Ramos (cell line): ENCODE results near the gene ATP1A4.

Experiments used
- in situ Hi-C: fragments of 300-500 bp; cut with MboI; formaldehyde crosslinking; loops from one replicate; pipeline ENCODE4 v1.14.3; 2022; ENCODE audit warnings: low sequenced_read_pairs; ENCODE audit not compliant: unreplicated experiment

ATP1A4 gene

DNA sequence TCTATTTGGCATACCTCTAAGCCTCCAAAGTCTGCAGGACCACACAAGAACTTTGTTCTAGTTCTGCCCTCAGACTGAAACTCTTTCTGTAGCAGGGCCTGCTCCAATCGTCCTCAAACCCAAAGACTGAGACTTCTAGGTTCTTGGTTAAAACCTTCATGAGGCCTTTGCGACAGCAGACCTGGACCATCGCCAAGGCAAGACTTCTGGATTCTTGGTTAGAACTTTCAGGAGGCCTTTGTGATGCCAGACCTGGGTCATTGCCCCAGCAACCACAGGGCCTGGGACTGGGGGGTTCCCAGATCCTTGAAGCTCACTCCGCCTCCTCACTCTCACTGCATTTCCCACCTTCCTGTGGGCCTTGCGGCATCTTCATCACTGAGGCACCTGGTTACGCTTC, at the start of gene ATP1A4:
Gene ATP1A4 (plus strand): TSS at position 301 of the 400 bp plus-strand sequence. CDS start 438 bp downstream, outside the sequence.
- in situ Hi-C loops = no loop called here

DNA sequence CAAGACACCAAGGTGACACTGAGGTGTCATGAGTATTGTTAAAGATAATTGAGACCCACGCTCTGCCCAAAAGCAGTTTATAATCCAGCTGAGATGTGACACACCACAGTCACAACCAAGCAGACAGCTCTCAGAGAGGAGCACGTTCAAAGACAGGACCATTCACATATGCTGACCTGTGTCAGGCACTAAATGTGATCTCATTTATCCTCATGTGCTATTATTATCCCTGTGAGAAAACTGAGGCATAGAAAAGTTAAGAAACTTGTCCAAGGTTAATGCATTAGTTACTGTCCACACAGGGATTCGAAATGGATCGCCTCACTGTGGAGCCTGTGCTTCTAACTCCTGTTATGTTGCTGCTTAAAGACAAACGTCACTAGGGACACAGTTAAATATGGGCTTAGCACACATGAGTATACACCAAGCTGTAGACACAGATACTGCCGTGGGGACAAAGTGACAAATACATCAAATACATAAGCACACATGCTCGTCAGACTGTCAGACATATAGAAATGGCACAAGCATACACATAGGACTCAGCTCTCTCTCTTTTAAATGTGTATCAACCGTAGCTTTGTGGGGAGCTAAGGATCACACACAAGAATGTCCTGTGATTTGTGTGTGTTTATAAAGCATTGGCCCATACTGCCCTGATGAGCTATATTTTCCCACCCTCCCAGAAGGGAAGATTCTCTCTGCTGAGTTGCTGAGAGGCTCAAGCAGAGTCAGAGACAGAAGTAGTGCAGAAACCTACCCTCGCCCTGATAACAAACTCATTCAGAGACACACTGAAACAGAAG, 49.5 kb upstream of the ATP1A4 start:
- in situ Hi-C loops = loop anchor here (10.0 to 25.0 kb wide), 2 partner anchors 273 to 510 kb away; no protein-coding TSS in a partner anchor

DNA sequence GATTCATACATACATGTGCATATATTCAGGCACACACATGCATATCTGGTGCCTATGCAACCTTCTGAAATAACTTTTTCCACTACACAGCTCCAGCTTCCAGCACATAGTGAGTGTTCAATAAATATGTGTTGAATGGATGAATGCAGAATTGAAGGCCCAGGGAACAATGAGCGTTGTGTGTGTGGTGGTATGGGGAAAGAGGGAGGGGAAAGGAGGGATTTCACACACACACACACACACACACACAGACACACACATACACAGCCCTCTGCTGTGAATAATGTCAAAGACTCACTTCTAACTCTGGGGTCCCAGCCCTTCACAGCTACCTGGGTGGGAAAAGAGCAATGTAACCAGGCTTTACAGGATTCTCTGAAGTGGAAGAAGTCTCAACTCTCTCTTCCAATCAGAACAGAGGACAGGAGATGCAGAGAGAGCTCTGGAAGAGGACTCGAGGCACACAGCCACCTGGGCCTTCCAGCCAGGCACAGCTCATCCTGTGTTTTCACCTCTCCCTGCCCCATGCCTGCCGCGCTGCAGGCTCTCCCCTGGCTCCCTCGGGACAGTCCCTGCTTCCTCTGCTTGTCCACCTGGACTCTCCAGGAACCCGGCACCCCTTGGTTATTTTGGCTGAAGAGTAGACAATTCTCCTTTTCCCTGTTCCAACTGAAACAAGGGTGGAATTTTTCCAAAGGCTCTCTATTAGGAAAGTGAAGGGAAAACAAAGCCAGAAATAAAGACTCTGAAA, 47.6 kb upstream of the ATP1A4 start:
- in situ Hi-C loops = loop anchor here (10.0 to 25.0 kb wide), 2 partner anchors 271 to 508 kb away; no protein-coding TSS in a partner anchor

DNA sequence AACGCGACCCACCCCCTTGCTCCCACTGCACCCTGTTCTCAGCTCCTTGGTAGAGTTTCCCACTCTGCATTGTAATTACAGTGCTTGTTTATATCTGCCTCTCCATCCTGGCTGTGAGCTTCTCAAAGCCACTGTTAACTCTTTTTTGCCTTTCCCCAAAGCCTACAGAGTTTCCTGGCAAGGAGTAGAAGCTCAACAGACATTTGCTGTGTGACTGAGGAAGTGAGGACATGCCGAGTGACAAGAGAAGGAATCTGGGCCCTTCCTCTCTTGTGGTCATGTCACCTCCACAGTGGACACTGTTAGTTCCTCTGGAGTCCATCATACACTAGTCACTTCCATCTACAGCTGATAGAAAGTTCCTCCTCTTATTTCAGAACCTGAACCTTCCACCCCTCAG, 46.9 kb upstream of the ATP1A4 start:
- in situ Hi-C loops = loop anchor here (10.0 to 25.0 kb wide), 2 partner anchors 270 to 508 kb away; no protein-coding TSS in a partner anchor

GRCh38 chr1:160105155-160105554, 46.2 kb upstream of the ATP1A4 start:
- in situ Hi-C loops = loop anchor here (5.0 to 25.0 kb wide), 3 partner anchors 187 to 507 kb away; no protein-coding TSS in a partner anchor

DNA sequence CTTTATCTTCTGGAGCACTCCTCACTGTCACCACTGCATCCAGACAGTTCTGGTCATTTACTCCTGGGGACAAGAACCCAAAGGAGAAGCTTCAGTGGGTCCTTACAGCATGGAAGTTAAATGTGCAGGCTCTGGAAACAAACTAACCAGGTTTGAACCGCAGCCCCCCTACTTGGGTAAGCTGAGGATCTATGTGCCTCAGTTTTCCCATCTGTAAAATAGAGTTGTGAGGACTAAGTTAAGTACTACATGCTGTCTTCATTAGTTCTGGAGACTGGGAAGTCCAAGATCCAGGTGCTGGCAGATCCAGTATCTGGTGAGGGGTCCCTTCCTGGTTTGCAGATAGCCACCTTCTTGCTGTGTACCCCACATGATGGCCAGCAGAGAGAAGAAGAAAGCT, 43.9 kb upstream of the ATP1A4 start:
- in situ Hi-C loops = loop anchor here (5.0 to 25.0 kb wide), 3 partner anchors 185 to 505 kb away; no protein-coding TSS in a partner anchor

- in situ Hi-C loops = loop anchor here (5.0 to 25.0 kb wide), 3 partner anchors 183 to 503 kb away; no protein-coding TSS in a partner anchor
Measured at GRCh38 chr1:160108888-160109662, 42.3 kb upstream of the ATP1A4 start.

DNA sequence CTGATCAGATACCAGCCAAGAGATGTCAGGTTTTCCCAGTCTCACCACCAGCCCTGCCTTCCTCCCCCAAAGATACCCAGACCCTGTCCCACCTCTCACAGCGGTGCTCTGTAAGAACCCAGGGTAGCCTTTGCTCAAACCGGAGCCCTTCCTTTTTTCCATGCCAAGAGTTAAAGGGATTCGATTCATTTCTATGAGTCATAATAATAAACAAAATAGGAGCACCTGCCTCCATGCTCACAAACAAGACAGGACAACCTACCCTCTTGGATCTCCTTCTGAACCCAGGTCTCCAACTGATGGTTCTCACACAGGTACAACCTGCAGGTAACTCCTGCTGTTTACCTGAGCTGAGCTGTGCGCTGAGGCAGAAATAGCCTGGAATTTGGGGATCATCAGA, 41.7 kb upstream of the ATP1A4 start:
- in situ Hi-C loops = loop anchor here (5.0 to 25.0 kb wide), 3 partner anchors 183 to 503 kb away; no protein-coding TSS in a partner anchor

- in situ Hi-C loops = loop anchor here (25.0 kb wide), 1 partner anchor 501 kb away; no protein-coding TSS in a partner anchor
Measured at GRCh38 chr1:160111462-160111861, 39.9 kb upstream of the ATP1A4 start.

GRCh38 chr1:160112357-160112756, 39.0 kb upstream of the ATP1A4 start:
- in situ Hi-C loops = loop anchor here (25.0 kb wide), 1 partner anchor 500 kb away; no protein-coding TSS in a partner anchor

DNA sequence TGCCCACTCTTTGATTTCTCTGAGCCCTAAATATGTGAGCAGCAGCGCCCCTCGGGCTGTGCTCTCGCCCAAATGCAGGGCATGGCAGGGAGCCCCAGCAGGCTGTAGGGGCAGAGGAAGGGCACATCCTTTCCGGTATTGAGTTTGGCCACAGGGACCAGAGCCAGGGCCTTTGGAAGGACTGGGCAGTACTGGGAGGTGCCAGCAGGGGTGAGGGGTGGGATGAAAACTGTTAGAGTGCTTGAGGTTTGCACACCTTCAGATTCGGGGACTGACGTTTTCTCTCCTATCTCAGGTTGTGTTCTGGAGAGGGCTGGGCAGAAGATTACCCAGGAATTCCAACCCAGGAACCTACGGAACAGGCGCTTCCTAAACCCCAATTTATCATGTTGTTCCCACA, 38.0 kb upstream of the ATP1A4 start:
- in situ Hi-C loops = loop anchor here (25.0 kb wide), 1 partner anchor 499 kb away; no protein-coding TSS in a partner anchor

DNA sequence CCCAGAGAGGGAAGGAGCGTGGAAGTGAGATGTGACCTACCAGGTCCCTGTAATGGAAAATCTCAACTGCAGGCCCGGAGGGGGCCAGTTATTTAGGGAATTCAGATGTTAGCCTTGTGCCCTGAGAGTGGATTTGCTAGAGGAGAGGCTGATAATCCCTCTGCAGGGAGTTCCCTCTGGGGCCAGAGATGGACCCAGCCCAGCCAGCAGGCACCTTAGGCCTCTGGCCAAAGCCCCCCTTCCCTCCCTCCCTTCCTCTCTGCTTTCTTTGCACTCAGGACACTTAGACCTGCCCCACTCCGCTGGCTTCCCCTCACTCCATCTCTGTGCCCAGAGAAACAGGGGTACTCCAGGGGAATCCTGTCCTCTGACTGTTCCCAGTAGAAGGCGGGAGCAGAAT, 37.3 kb upstream of the ATP1A4 start:
- in situ Hi-C loops = loop anchor here (25.0 kb wide), 1 partner anchor 498 kb away; no protein-coding TSS in a partner anchor

DNA sequence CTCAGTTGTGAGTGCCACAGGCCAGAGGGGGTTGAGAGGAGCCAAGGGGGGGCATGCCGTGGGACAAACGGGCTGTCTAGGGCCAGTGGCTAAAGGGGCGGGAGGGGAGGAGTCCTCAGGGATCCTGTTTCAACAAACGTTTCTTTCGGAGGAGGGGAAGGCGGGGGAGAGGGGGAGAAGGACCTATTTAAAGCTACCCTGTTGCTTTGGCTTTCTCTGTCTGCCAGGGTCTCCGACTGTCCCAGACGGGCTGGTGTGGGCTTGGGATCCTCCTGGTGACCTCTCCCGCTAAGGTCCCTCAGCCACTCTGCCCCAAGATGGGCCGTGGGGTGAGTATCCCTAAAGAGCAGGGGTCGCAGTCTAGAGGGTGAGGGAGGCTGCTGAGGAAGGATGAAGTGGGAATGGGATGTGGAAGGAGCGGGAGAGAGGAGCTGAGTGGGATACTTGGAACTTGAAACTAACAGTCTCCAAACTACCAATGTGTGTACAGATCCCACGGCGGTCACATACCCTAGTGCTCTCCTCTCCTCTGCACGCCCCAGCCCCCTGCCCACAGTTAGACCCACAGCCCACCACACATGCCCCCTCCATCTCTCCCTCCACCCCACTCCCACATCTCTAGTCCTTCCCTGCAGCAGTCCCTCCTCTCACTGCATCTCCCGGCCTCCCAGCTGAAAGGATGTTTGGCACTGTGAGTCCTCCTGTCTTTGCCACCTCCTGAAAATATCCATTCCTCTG, 35.7 kb upstream of the ATP1A4 start, which contains the start of gene ATP1A2:
Gene ATP1A2 (plus strand): TSS at position 215 of the 738 bp plus-strand sequence. CDS start 103 bp downstream, at position 318.
- in situ Hi-C loops = loop anchor here (25.0 kb wide), 1 partner anchor 497 kb away; no protein-coding TSS in a partner anchor

DNA sequence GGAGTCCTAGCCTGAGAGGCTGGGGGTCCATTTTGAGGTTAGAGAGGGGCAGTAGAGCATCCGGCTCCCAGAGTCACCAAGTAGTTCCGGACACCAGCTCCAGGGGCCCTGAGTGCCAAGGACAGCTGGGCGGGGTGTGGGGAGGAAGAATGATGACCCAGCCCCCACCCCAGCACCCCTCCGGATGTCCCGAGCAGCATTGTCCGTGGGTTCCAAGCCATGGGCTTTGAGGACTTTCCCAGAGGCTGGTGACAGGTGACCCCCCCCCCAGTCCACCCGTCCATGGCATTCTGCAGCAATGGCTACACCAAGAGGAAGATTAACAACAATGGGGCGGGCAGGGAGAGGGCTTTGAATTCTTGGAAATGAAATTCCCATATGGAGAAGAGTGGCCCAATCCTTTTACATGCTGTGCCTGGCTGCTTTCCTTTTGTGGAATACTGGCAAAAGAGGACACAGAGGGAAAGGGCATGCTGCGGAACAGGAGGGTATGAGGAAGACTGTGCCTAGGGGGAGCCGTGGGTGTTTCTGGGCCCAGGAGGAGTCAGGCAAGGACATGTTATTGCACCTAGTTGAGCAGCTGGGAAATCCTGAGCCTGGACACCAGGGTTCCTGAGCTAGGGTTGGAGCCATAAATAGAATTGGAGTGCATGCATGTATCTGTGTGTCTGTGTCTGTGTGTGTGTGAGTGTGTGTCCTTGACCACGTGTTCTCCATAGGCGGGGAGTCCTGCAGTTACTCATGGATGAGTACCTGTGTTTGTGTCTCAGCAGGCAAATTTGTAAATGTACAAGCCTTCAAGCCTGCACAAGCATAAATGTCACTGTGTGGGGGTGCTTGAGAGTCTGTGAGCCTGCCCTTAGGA, 34.9 kb upstream of the ATP1A4 start:
- in situ Hi-C loops = loop anchor here (25.0 kb wide), 1 partner anchor 496 kb away; no protein-coding TSS in a partner anchor

DNA sequence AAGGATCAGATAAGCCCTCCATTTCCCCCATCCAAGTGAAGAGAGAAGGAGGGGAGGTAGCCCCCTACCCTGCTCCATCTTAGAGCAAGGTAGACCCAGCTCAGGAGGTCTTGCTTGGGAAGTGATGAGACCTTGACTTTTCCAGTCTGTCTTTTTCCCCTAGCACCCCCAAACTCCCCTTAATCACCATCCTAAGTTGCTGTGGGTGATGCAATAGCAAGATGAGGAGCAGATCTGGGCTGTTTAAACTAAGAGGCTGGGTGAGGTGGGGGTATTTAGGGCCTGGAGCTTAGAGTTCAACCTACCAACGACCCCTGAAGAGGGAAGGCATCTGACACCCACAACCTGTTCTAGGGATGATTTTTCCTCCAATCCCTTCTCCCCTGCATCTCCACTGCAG, 34.1 kb upstream of the ATP1A4 start:
- in situ Hi-C loops = loop anchor here (25.0 kb wide), 1 partner anchor 495 kb away; no protein-coding TSS in a partner anchor

DNA sequence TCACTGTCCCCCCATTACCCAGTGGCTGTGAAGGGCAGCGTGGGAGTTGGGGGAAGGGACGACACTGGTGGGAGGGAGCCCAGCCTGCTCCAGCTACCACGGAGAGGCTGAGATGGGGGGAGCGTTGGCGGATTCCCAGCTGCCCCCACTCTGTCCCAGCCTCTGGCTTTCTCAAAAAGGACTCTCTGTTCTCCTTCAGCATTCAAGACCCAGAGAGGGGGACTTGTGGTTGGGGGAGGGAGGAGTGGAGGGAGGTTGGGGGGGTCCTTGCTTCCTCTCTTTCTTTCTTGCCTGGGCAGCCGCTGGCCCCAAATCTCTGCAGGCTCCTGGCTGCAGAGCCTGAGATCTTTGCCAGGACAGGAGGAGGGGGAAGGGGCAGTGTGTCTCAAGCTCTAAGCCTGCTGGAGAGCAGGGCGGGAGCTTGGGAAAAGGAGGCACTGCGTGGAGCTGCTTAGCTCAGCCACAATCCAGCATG, 33.7 kb upstream of the ATP1A4 start:
- in situ Hi-C loops = loop anchor here (25.0 kb wide), 1 partner anchor 495 kb away; no protein-coding TSS in a partner anchor

- in situ Hi-C loops = loop anchor here (25.0 kb wide), 1 partner anchor 493 kb away; no protein-coding TSS in a partner anchor
Measured at GRCh38 chr1:160118928-160119327, 32.5 kb upstream of the ATP1A4 start.
